Heart right ventricle (tissue), 16 donors: ENCODE data around the gene GIMAP1. TPM values are rescaled to one million over a fixed set of nuclear protein-coding genes. Genes with fewer than 3 reads are reported as not detected.
A peak's percentile ranks its signal among the peaks of the same experiment; 100 is the strongest.

ENCODE experiments used
- ATAC-seq, 8 donors: fragments of 200-7000 bp; cut with Tn5 transposase; one replicate each; pipeline ENCODE4 v1.9.1; 2020; ENCODE audit warnings: mild to moderate bottlenecking in 8 of 8, moderate library complexity in 8 of 8, moderate number of reproducible peaks in 1 of 8
- DNase-seq, 2 donors: peaks; one replicate each; pipeline ENCODE4 v3.0.0-alpha.2; 2020
- H3K27ac ChIP-seq, 10 donors: fragments of 200-600 bp; sonication (generic) in 2 of 10; one replicate each; pipeline versions ENCODE4 v1.5.0 to v1.8.0; 2020 to 2022; ENCODE audit warnings: mild to moderate bottlenecking in 3 of 10
- H3K27me3 ChIP-seq, 7 donors: fragments of 200-600 bp; one replicate each; pipeline ENCODE4 v1.8.0; 2021 to 2022; ENCODE audit warnings: mild to moderate bottlenecking in 2 of 7
- H3K36me3 ChIP-seq, 9 donors: fragments of 200-600 bp; sonication (generic) in 1 of 9; one replicate each; pipeline versions ENCODE4 v1.5.0 to v1.8.0; 2020 to 2022; ENCODE audit warnings: mild to moderate bottlenecking in 2 of 9
- H3K4me1 ChIP-seq, 9 donors: fragments of 200-600 bp; sonication (generic) in 1 of 9; one replicate each; pipeline versions ENCODE4 v1.5.0 to v1.8.0; 2020 to 2022; ENCODE audit warnings: mild to moderate bottlenecking in 4 of 9
- H3K4me3 ChIP-seq, 10 donors: fragments of 200-600 bp; sonication (generic) in 2 of 10; one replicate each; pipeline versions ENCODE4 v1.5.0 to v1.8.0; 2020 to 2022; ENCODE audit warnings: mild to moderate bottlenecking in 7 of 10, moderate library complexity in 2 of 10
- H3K9me3 ChIP-seq, 11 donors: fragments of 200-600 bp in 10 of 11; sonication (generic) in 2 of 11; one replicate each; pipeline versions ENCODE4 v1.5.0 to v1.8.0; 2013 to 2022; ENCODE audit warnings: mild to moderate bottlenecking in 2 of 11, control low read depth in 1 of 11, moderate library complexity in 1 of 11
- WGBS, 2 donors: extraction: QIAGEN DNeasy Blood & Tissue Kit; methylation state at CpG; one replicate each; pipeline ENCODE4 v1.1.7; 2013; ENCODE audit warnings: inconsistent platforms in 1 of 2; 5-methylcytosine and 5-hydroxymethylcytosine counted together
- intact Hi-C, 10 donors: fragments of 100-400 bp; cut with DNase I; formaldehyde crosslinking; loops; one replicate each; pipeline versions ENCODE4 v1.11.1 to v1.14.2; 2022
- polyA plus RNA-seq, 2 donors: library from polyadenylated mRNA; stranded (reverse); fragments of 200-250 nt; gene quantifications; one replicate each; pipeline ENCODE4 v1.2.3, GENCODE V29; 2013
- total RNA-seq, 10 donors: library from RNA; stranded (reverse); fragmentation: NEBNext Ultra II Directional in 3 of 10; extraction: Animal tissue kit (Norgen Biotek cat#: 25700) in 3 of 10; gene quantifications; one replicate each; pipeline versions ENCODE4 v1.2.1 to v1.2.4, GENCODE V29; 2021 to 2023
- TF ChIP-seq, protein P1 (sequence below), 9 donors: fragments of 200-600 bp; sonication (generic) in 2 of 9; IDR thresholded peaks; one replicate each; pipeline versions ENCODE4 v1.5.0 to v1.8.0; 2021 to 2022; ENCODE audit warnings: antibody characterized with exemption in 9 of 9, mild to moderate bottlenecking in 5 of 9, moderate library complexity in 1 of 9
- donor health status: Arrhythmogenic right ventricular cardiomyopathy.
- donor health status: ischemic (EF 13 %, LVEDD 7.1; RV severe dilation, severe dysfunction).
- donor health status: healthy with polysubstance abuse.
- donor health status: DM: no; HTN: yes; CAD: no.
- donor health status: DM: no; HTN: no; CAD: no.
- donor health status: ischemic (EF 25% LVEDD 6.9; RV normal size, moderate dysfunction).
- donor health status: ischemic (EF 25% LVEDD 5.7; RV mildly dilated, moderate dysfunction).
- donor health status: healthy.
- donor health status: DM: yes; HTN: yes; CAD: no.
- donor health status: Ischemic cardiomyopathy.
- donor health status: ischemic (EF 35%, LVEDD 5.7; RV mildly dilated, moderate dysfunction).
- donor health status: nonischemic (EF 11% LVEDD 7.7; RV severe dilation, severe dysfunction).
- donor health status: DM: yes; HTN: yes; CAD: no.
- donor health status: PGD.
- donor health status: ischemic (EF 29% LVEDD 5.4; RV normal size, mild dysfunction).
- donor health status: nonischemic (EF 23%, LVEDD 6.1; RV moderate dilation, normal function).

The GIMAP1 gene
- total and polyA plus RNA-seq, 12 donors = 2.4 to 11.2 (median 5.5) TPM

DNA sequence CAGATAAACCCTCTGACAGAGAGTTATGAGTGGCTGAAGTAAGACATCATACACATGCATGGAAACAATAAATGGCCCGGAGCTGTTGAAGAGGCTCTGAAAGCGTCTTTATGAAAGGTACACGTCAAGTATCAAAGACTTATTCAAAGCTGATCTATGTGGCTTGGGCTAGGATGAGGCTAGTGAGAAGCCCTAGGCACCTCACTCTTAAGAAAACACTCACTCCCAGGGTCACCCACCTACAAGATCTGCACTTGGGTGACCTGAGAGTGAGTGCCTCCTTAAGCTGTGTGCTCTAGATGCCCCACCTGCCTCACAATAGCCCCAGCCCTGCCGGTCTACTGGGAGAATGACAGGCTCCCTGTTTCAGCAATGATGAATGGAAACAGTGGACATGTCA, 1.1 kb upstream of the GIMAP1 start:
- H3K27me3 ChIP-seq = no peaks in the 10 kb centered on the region
- intact Hi-C loops = loop anchor here in 3 of 10 donors (5.0 to 10.0 kb wide), 5 partner anchors 33 to 193 kb away; partner anchors contain the start of genes GIMAP6 (in 2 of the 3) and GIMAP4 (in 1 of the 3)
- peak overlapping the region; percentile 19 to 94 (median 88) for H3K27ac ChIP-seq
- ATAC-seq (peak in 1 of 8 donors; percentile 28), DNase-seq (no peak)
- TF ChIP-seq, protein P1, sequence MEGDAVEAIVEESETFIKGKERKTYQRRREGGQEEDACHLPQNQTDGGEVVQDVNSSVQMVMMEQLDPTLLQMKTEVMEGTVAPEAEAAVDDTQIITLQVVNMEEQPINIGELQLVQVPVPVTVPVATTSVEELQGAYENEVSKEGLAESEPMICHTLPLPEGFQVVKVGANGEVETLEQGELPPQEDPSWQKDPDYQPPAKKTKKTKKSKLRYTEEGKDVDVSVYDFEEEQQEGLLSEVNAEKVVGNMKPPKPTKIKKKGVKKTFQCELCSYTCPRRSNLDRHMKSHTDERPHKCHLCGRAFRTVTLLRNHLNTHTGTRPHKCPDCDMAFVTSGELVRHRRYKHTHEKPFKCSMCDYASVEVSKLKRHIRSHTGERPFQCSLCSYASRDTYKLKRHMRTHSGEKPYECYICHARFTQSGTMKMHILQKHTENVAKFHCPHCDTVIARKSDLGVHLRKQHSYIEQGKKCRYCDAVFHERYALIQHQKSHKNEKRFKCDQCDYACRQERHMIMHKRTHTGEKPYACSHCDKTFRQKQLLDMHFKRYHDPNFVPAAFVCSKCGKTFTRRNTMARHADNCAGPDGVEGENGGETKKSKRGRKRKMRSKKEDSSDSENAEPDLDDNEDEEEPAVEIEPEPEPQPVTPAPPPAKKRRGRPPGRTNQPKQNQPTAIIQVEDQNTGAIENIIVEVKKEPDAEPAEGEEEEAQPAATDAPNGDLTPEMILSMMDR (IDR thresholded peaks at IDR 0.05) = peak in 1 of 9 donors; percentile 15
- peaks cover 0 to 40% (median 7%) of the 10 kb centered on the region in 9 donors for H3K4me1 ChIP-seq
- H3K9me3 ChIP-seq = peaks cover 0 to 31% (median 9%) of the 10 kb centered on the region in 11 donors
- WGBS, 2 donors = 69 to 74% methylated on average over 4 of the region's 4 CpGs
- H3K36me3 ChIP-seq = peaks cover 0 to 17% (median 3%) of the 10 kb centered on the region in 9 donors
- H3K4me3 ChIP-seq = peak overlapping the region in 5 of 10 donors; percentile 61 to 71 (median 63)

DNA sequence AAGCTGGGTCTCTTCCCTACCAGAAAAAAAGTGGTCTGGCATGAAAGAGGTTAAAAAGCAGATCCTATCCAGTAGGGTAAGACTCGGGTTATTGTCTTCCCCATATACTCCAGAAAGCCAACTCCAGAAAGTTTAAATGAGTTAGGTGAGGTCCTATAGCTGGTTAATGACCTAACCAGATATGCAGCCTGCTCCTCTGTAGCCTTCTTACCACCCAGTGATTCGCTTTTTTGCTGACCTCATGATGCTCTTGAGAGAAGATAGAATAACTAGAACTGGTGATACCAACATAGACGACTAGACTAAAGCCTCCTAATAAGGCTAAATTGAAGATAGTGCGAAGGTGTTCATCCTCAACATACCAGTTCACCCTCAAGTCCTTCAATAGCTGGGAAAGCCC, 675 bp upstream of the GIMAP1 start:
- peaks cover 0 to 45% (median 7%) of the 10 kb centered on the region in 9 donors for H3K4me1 ChIP-seq
- TF ChIP-seq, protein P1 (IDR thresholded peaks at IDR 0.05) = no peak
- intact Hi-C loops = loop anchor here in 4 of 10 donors (2.0 to 10.0 kb wide), 6 partner anchors 33 to 193 kb away; partner anchors contain the start of genes GIMAP6 (in 2 of the 4) and GIMAP4 (in 1 of the 4)
- peak in 1 of 8 donors; percentile 30 for ATAC-seq
- H3K27ac ChIP-seq = peak overlapping the region; percentile 81 to 94 (median 88)
- H3K36me3 ChIP-seq = peaks cover 0 to 21% (median 7%) of the 10 kb centered on the region in 9 donors
- H3K4me3 ChIP-seq = peak overlapping the region in 9 of 10 donors; percentile 44 to 71 (median 61)
- no peaks in the 10 kb centered on the region for H3K27me3 ChIP-seq
- 45 to 51% methylated on average over 4 of the region's 4 CpGs for WGBS, 2 donors
- DNase-seq = no peak
- H3K9me3 ChIP-seq = peaks cover 0 to 26% (median 9%) of the 10 kb centered on the region in 11 donors

DNA sequence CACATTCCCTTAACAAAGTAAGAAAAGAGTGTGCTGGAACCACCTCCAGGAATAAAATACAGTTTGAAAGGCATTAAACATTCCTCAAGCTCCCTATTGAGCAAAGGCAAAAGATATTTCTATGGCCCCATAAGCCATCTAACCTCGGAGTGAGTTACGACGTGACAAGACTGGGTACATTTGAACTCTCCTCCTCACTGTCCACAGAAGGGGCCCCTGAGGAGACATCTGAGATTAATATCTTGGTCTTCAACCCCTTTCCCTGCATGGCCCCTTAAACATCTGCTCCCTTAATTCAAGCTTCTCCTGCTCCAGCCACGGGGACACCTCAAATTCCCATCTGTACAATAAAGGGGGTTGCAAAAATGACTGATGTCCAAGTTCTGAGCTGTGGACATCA, 526 bp downstream of the GIMAP1 start:
- peak overlapping the region; percentile 30 to 71 (median 60) for H3K4me3 ChIP-seq
- peaks cover 0 to 54% (median 11%) of the 10 kb centered on the region in 9 donors for H3K4me1 ChIP-seq
- ATAC-seq (no peak), DNase-seq (no peak)
- WGBS, 2 donors = 55 to 63% methylated on average over 4 of the region's 4 CpGs
- peaks cover 0 to 25% (median 9%) of the 10 kb centered on the region in 11 donors for H3K9me3 ChIP-seq
- peaks cover 0 to 33% (median 8%) of the 10 kb centered on the region in 9 donors for H3K36me3 ChIP-seq
- TF ChIP-seq, protein P1 (IDR thresholded peaks at IDR 0.05) = no peak
- intact Hi-C loops = loop anchor here in 4 of 10 donors (2.0 to 10.0 kb wide), 6 partner anchors 35 to 195 kb away; partner anchors contain the start of genes GIMAP6 (in 2 of the 4) and GIMAP4 (in 1 of the 4)
- H3K27me3 ChIP-seq = no peaks in the 10 kb centered on the region
- H3K27ac ChIP-seq = peak overlapping the region; percentile 81 to 94 (median 88)

DNA sequence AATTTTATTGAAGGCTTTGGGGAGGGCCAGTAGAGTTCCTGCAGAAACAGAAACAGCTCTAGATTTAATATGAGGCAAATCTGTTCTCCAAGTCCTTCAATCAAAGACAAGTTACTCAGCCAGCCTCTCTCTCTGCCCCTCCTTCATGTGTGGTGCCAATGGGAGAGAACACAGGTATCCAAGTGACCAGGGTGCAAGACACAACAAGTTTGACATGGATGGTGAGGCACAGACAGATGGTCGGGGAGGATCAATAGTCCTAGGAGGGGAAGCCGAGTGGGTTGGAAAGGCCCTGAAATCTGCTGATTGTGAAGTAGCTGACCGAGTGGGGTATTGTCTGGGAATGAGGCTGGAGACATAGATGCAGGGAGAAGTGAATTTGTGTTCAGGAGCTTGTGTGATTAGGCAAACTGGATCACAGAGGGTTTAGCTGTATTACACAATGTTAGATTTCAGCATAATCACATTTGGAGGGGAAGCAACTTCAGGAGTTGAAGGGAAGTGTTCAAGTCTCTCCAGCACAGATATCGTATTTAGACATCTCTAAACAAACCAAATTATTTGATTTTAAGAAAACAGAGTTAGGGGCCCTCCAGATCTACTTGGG, 1.5 kb downstream of the GIMAP1 start:
- DNase-seq (no peak), ATAC-seq (no peak)
- TF ChIP-seq, protein P1 (IDR thresholded peaks at IDR 0.05) = no peak
- intact Hi-C loops = loop anchor here in 4 of 10 donors (2.0 to 10.0 kb wide), 6 partner anchors 36 to 196 kb away; partner anchors contain the start of genes GIMAP6 (in 2 of the 4) and GIMAP4 (in 1 of the 4)
- Histone ChIP-seq H3K9me3 (peaks cover 0 to 16% (median 3%) of the 10 kb centered on the region in 11 donors), H3K27me3 (no peaks in the 10 kb centered on the region), H3K4me1 (peaks cover 0 to 54% (median 13%) of the 10 kb centered on the region in 9 donors), H3K27ac (peak overlapping the region; percentile 81 to 94 (median 88)), H3K36me3 (peaks cover 0 to 43% (median 8%) of the 10 kb centered on the region in 9 donors), H3K4me3 (peak overlapping the region; percentile 30 to 71 (median 60))
- WGBS, 2 donors = 59 to 74% methylated on average over 4 of the region's 4 CpGs
